GM19438 (cell line): Measurements from ENCODE around the gene RNF32.

Experiments
- ATAC-seq: cut with Tn5 transposase; IDR thresholded peaks from one replicate; pipeline ENCODE4 v1.9.1; 2021; ENCODE audit warnings: low read depth; ENCODE audit not compliant: unreplicated experiment

RNF32 gene

DNA sequence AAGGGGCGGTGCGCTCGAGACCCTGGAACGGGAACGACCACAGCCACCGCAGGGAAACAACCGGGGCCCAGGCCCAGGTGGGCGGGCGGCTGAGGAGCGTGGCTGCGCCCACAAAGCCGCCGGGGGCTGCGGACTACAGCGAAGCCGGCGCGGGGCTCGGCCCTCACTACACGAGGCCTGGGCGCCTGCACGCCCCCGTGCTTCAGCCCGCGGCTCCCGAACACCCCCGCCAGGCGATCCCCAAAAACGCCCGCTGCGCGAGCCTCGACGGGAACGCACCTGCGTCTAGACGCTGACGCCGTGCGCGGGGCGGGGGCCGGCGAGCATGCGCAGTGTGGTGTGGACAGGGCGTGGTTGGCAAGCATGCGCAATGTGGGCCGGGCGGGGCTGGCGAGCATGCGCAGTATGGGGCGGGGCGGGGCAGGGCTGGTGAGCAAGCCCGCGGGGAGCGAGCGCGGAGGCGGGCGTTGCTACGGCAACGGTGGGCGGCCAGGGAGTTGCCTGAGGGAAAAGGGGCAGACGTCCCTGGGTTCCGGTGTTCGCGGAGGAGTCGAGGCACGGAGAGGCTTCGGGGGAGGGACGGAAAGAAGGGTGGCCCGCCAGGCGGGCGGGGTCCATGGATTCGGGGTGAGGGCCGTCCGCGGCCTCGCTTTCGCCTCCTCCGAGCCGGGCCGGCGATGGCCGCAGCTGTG lies at the start of gene RNF32:
TSS of gene RNF32 (plus strand) at position 518 of the 692 bp plus-strand sequence. CDS start 3,104 bp downstream, outside the sequence.
- peak; percentile 75 for ATAC-seq

GRCh38 chr7:156592155-156592884 lies 48.3 kb upstream of the RNF32 start:
- no peak for ATAC-seq

DNA sequence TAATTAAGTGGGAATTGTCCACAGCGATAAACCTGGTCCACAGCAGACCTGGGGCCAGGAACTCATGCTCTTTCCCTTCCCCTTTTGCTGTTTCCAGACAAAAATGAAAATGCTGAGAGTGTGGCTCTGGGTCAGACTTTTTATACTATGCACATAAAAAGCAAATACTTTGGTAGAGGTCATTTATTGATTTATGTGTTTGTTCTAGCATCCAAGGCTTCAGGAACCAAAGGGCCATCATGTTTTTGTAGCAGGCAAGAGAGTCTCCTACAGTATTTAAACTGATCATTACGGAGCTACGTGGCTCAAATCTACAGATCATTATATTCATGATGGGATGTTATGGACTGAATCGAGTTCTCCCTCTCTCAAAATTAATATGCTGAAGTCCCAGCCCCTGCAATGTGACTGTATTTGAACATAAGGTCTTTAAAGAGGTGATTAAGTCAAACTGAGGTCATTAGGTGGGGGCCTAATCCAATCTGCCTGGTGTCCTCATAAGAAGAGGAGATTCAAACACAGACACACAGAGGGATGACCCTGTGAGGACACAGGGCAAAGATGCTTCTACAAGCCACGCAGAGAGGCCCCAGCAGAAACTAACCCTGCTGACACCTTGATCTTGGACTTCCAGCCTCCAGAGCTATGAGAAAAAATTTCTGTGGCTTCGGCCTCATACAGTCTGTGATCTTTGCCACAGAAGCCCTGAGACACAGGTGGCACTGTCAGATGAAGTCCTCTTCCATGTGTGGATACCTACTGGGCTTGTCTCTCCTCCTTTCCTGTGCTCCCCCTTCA lies 46.1 kb upstream of the RNF32 start:
- no peak for ATAC-seq

- no peak for ATAC-seq
These were observed 40.1 kb upstream of the RNF32 start for GRCh38 chr7:156600496-156600895.

- no peak for ATAC-seq
These were observed 38.3 kb upstream of the RNF32 start for GRCh38 chr7:156602283-156602682.

GRCh38 chr7:156603011-156603410 lies 37.6 kb upstream of the RNF32 start:
- no peak for ATAC-seq

DNA sequence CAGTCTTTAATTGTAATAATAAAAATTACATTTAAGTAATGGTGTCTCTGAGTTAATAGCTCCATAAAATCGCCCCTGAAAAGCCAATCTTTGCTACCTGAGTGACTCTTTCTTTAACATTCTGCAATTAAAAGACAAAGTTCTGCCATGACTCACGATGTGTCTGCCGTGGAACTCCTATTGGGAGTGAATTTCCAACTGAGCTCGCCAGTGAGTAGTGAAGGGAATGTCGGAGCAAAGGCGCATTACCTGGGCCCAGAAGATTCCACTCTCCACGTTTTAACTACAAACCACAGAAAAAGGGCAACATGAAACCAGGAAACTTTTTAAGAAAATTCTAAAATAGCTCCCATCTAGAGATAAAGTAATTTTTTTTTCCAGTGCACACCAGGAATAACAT lies 36.9 kb upstream of the RNF32 start:
- no peak for ATAC-seq

GRCh38 chr7:156604311-156604710 lies 36.3 kb upstream of the RNF32 start:
- no peak for ATAC-seq

DNA sequence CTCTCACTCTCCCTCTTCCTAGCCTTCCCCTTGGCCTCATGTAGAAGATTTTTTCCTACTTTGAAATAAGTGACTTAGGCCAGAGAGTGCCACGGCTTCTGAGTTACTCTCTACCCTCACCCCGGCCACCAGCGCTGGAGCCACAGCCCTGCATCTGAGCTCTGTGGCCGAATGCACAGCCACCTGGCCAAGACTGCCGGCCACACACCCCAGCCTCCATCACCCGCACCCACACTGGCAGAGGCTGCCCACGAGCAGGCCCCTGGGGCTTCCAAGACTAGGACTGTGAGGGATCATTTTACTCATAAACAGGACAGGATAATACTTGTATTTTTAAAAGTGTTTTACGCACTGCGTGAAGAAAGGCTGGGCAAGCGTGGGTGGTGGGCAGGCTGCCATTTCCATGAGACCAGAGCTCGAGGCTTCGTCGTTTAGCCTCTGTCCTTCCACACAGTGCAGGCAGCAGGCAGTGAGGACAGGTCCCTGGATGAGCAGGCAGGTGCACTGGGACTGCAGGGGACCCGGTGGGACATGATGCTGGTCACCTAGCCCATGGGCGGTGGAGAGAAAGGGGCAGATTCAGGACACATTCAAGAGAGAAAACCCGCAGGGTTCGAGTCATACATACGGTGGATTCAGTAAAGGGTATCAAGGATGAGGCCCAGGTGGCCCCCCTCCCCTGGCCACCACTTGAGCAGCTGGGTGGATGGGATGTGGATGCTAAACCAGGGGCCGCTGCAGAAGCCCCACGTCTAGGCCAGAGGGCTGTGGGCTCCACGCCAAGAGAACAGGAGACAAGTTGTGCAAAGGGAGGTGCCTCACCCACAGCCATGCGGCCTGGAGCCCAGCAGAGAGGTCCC lies 35.5 kb upstream of the RNF32 start:
- ATAC-seq, result no peak

- no peak for ATAC-seq
These were observed 34.4 kb upstream of the RNF32 start for GRCh38 chr7:156606135-156606534.

DNA sequence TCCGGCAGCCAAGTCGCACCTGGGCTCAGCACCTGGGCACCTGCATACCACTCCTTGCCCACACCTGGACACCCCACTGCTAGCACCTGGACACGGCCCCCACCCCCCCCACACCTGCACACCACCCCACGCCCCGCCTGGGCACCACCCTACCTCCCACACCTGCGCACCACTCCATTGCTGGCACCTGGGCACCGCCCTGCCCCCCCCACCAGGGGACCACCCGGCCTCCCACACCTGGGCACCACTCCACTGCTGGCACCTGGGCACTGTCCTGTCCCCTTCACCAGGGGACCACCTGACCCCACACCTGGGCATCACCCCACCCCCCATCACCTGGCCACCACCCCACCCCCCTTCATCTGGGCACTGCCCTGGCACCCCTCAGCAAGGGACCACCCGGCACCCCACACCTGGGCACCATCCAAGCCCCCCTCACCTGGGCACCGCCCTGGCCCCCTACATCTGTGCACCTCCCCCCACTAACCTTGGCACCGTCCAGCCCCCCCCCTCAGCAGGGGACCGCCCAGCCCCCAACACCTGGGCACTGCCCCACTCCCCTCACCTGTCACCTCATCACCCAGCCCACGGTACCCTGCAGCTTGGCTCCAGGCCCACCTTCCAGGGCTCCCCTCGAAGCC lies 33.8 kb upstream of the RNF32 start:
- no peak for ATAC-seq

DNA sequence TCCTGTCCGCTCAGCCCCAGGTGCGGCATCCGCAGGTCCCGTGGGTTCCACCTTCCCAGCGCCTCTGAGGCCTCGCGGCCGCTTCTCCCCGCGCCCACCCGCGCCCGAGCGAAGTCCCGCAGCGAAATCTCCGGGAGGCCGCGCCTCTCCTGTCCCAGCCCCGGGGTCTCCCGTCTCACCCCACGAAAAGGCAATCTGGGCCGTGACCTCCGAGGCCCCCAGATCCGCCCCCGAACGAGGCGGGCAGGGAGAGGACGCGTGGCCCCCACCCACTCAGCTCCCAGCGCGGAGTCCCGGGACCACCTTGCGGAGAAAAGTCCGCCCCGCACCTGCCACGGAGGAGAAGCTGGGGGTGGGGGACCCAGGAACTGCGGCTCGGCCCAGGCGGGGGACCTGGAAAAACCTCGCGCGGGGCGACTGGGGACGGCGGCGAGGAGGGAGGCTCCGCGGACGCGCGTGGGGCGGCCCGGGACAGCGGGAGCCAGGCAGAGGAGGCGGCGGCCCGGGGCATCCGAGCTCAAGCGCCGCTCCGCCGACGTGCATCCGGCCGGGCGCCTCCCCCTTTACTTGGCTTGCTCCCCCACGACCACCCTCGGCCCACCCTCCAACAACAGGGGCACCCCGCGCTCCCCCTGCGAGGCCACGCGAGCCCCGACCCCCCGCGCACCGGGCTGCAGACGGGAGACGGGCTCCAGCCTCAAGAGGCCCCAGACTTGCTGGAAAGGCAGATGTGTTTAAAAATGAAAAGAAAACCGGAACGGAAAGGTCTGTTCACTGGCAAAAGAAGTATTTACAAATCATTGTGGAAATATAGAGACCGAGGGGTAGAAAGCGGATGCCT lies 33.0 kb upstream of the RNF32 start:
- ATAC-seq, result no peak

DNA sequence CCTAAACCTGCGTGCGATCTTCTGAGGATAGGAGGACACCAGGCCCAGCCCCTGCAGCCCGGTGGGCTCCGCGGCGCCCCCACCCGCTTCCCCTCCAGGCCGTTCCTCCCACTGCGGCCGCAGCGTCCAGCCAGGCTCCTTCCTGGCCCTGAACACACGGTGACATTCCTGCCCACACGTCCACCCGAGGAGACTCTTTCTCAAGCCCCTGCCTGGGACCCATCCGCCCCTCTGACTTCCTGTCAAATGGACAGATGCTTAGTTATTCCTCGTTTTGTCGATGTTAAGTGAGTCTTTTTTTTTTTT lies 32.4 kb upstream of the RNF32 start:
- ATAC-seq, result no peak

DNA sequence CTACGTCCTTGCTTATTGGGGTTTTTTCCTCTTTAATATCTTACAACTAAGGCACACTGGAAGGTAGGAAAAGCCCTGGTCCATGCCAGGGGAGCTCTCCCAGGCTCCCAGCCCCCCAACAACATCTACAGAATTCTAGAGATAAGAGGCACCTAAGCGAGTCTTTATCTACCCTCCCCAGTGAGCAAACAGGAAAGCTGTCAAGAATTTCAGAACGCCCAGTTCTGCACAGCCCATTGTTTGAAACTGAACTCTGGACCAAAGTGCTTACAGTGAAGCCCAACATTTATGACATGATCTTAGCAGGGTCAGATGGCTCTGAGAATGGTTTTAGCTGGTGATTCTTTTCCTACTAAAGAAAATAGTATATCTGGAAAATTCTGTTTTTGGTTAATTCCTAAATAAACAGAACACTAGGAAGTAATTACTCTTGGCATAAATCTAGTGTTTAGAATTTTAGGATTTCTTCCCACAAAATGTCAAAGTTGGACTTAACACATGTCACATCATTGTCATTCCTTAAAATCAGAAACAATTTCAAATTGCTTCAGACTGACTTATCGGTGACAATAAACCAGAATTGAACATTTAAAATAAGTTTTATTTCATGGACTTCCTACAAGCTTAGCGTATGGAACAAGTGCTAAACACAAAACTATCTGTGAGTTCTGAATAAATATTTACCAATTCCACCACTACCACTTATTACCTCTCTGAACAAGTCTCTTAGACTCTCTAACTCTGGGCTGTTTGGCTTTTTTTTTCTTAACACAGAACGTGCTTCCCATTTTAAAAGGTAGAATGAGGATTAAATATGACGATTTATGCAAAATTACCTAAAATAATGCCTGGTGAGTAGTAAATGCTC lies 31.3 kb upstream of the RNF32 start:
- no peak for ATAC-seq

DNA sequence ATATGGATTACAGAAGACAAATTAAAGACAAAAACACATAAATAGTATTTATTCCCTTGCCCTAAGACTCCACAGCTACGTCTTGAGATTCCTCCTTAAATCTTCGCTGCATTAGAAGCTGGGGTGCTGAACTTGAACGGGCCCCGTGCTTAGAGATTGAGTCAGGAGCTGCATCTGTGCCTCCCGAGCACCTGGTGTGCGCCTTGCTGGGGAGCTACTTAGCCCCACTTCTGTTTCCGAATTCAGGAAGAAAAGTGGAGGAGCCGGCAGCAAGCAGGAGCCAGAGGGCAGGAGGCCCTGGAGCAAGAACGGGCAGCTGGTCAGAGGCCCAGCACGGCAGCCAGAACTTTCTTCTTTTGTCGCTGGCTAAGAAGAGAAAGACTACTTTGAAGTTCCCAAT lies 30.4 kb upstream of the RNF32 start:
- ATAC-seq, result no peak

DNA sequence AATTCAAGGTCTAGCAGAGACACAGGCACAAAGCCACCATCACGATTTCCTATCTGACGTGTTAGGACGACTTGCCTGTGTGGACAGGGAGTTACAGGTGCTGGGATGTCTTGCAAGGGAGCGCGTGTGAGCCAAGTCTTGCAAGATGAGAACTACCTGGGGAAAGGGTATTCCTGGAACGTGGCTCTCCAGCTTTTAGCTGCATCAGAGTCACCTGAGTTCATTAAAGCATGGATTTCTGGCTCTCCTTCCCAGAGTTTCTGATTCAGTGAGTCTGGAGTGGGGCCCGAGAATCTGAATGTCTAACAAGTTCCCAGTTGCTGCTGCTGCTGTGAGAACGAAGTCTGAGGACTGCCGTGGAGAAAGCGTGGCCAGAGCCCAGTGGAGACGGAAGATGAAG lies 30.0 kb upstream of the RNF32 start:
- ATAC-seq, result no peak

DNA sequence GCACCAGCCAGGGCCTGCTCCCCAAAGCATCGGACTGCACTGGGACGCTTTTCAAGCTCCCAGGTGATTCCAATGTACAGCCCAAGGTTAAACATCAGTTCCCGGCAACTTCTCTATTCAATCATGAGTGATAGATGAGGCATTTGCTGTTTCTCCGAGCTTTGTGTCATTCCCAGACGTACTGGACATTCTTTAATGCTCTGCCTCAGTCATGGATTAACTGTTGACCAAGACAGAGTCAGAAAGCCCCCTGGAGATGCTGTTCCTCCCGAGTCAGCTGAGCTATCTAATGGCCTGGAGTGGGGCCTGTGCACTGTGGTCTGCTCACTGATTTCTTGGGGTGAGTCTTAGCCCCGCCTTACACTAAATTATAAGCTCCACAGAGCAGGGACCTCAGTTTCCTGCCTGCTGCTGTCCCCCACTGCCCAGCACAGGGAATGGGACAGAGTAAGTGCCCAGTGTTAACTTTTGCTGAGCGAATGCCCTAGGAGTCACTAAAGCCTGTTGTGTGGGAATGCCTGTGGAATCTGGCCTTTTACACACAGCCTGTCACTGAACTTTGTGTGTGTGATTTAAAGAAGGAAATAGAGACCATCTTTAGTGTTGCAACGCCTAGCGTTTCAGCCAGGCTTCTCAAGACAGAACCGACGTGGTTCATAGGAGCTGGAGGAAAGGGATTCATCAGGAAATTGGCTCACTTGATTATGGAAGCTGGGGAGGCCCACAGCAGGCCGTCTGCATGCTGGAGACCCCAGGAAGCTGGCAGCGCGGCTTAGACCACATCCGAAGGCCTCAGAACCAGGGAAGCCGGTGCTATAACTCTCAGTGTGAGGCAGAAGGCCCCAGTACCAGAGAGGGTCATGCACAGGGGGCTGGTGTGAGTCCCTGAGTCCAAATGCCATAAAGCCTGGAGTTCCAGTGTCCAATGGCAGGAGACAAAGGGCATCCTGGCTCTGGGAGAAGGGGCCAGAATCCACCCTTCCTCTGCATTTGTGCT lies 29.3 kb upstream of the RNF32 start:
- ATAC-seq, result no peak
